HepG2 (cell line): ENCODE data around the gene FMNL2. TPM values are rescaled to one million over a fixed set of nuclear protein-coding genes. Genes with fewer than 3 reads are reported as not detected.

ENCODE experiments used
- ATAC-seq: fragments of 200-7000 bp; cut with Tn5 transposase; 3 replicates; pipeline ENCODE4 v1.9.1; 2020; ENCODE audit warnings: mild to moderate bottlenecking, moderate library complexity
- BruUV-seq: library from RNA; stranded (reverse); fragments of 400-500 nt; replicated peaks from 2 replicates; lab custom pipeline; 2021; lab: Mats Ljungman, UMichigan
- CTCF ChIA-PET: fragments of 300-600 bp; formaldehyde crosslinking; extraction: SDS; loops from one replicate; lab custom pipeline; 2021; ENCODE audit warnings: low total read pairs, inconsistent platforms, low intra/inter-chr PET ratio; lab: Yijun Ruan, JAX
- POLR2A ChIA-PET: fragments of 350-600 bp; sonication (Branson Sonifier 250); formaldehyde crosslinking; loops from one replicate; lab custom pipeline; 2020; ENCODE audit warnings: antibody characterized with exemption, inconsistent platforms; lab: Yijun Ruan, JAX
- DNase-seq: peaks from one replicate; pipeline ENCODE4 v3.0.0-alpha.2; 2015; ENCODE audit warnings: low spot score
- FAIRE-seq: peaks from 3 replicates; lab custom pipeline; 2011; peaks lifted over from hg19 to GRCh38; lab: Jason Lieb, UNC
- H2AFZ ChIP-seq: one replicate; pipeline ENCODE4 v1.6.1; 2011; ENCODE audit warnings: low read length, inconsistent platforms
- H3K27ac ChIP-seq: fragments of 300-600 bp; 3 replicates; pipeline ENCODE4 v1.8.0; 2011; ENCODE audit warnings: mixed run types, mild to moderate bottlenecking, mixed read lengths, low read length, inconsistent platforms; ENCODE audit not compliant: insufficient read depth; ENCODE audit errors: extremely low read length
- H3K27me3 ChIP-seq, 2 experiments: fragments of 200-600 bp in 1 of 2; 2 replicates in 1 of 2; 3 replicates in 1 of 2; pipeline versions ENCODE4 v1.6.0 to v1.8.0; 2011; ENCODE audit warnings: low read length in 2 of 2, mild to moderate bottlenecking in 2 of 2, moderate library complexity in 2 of 2, inconsistent platforms in 1 of 2; ENCODE audit not compliant: insufficient read depth in 2 of 2, control insufficient read depth in 1 of 2
- H3K36me3 ChIP-seq, 2 experiments: fragments of 200-600 bp in 1 of 2; replicated peaks in 1 of 2; 2 replicates in 1 of 2; 3 replicates in 1 of 2; pipeline versions ENCODE4 v1.5.1 to v1.8.0; 2011; ENCODE audit warnings: low read length in 2 of 2, inconsistent platforms in 1 of 2; ENCODE audit not compliant: insufficient read depth in 2 of 2, control insufficient read depth in 1 of 2
- H3K4me1 ChIP-seq: 2 replicates; pipeline ENCODE4 v1.5.1; 2012; ENCODE audit warnings: low read length, inconsistent platforms; ENCODE audit not compliant: insufficient read depth
- H3K4me2 ChIP-seq: 2 replicates; pipeline ENCODE4 v1.6.0; 2011; ENCODE audit warnings: low read depth, low read length, inconsistent platforms
- H3K4me3 ChIP-seq, 3 experiments: fragments of 200-600 bp in 1 of 3; sonication (generic), shearing (Covaris generic) in 1 of 3; replicated peaks in 1 of 3; 2 replicates each; pipeline ENCODE4 v1.5.1; 2011 to 2016; ENCODE audit warnings: low read length in 3 of 3, inconsistent platforms in 2 of 3, low read depth in 2 of 3, mild to moderate bottlenecking in 2 of 3, control low read depth in 1 of 3, mixed read lengths in 1 of 3; ENCODE audit not compliant: insufficient read depth in 1 of 3
- H3K79me2 ChIP-seq: one replicate; pipeline ENCODE4 v1.6.1; 2011; ENCODE audit warnings: low read length, inconsistent platforms; ENCODE audit not compliant: insufficient read depth
- H3K9ac ChIP-seq: 2 replicates; pipeline ENCODE4 v1.6.0; 2011; ENCODE audit warnings: mild to moderate bottlenecking, low read depth, low read length, inconsistent platforms; ENCODE audit not compliant: insufficient read depth
- H3K9me3 ChIP-seq: 2 replicates; pipeline ENCODE4 v1.5.1; 2012; ENCODE audit warnings: mild to moderate bottlenecking, low read length
- H4K20me1 ChIP-seq: 2 replicates; pipeline ENCODE4 v1.6.0; 2011; ENCODE audit warnings: inconsistent platforms, mild to moderate bottlenecking, low read length, moderate library complexity; ENCODE audit not compliant: insufficient read depth
- KAT8 ChIP-seq: IDR thresholded peaks from 2 replicates; pipeline ENCODE4 v1.6.1; 2016; ENCODE audit warnings: missing genetic modification reagents, missing compliant biosample characterization
- MBD4 ChIP-seq: IDR thresholded peaks from 2 replicates; pipeline ENCODE4 v1.6.1; 2012; ENCODE audit warnings: low read length, inconsistent platforms, borderline replicate concordance
- SIN3A ChIP-seq: IDR thresholded peaks from 2 replicates; pipeline ENCODE4 v1.6.1; 2011; ENCODE audit warnings: low read depth, mild to moderate bottlenecking, control low read depth, low read length, borderline replicate concordance
- ZBTB38 ChIP-seq: sonication (generic); formaldehyde crosslinking; IDR thresholded peaks from 2 replicates; pipeline ENCODE4 v1.5.1; 2020; ENCODE audit warnings: mild to moderate bottlenecking, missing genetic modification reagents
- ZNF501 ChIP-seq: sonication (generic); formaldehyde crosslinking; IDR thresholded peaks from 2 replicates; pipeline ENCODE4 v1.5.1; 2020; ENCODE audit warnings: mild to moderate bottlenecking, moderate library complexity, missing genetic modification reagents
- ZNF569 ChIP-seq: sonication (generic); formaldehyde crosslinking; IDR thresholded peaks from 2 replicates; pipeline ENCODE4 v1.5.0; 2020; ENCODE audit warnings: mild to moderate bottlenecking, missing genetic modification reagents, moderate library complexity, borderline replicate concordance
- ZNF607 ChIP-seq: sonication (generic); formaldehyde crosslinking; IDR thresholded peaks from 2 replicates; pipeline ENCODE4 v1.5.1; 2020; ENCODE audit warnings: missing genetic modification reagents, mild to moderate bottlenecking, borderline replicate concordance
- WGBS: methylation state at CpG from one replicate; pipeline ENCODE4 v1.1.6; 2017; ENCODE audit warnings: low lambda C conversion rate; 5-methylcytosine and 5-hydroxymethylcytosine counted together
- in situ Hi-C: cut with HindIII; loops from 2 replicates; pipeline ENCODE4 v1.10.0; 2017; ENCODE audit warnings: low pct_unique_long_range_greater_than_20kb; ENCODE audit not compliant: extremely low pct_ligation_motif_present
- intact Hi-C: fragments of 100-400 bp; cut with micrococcal nuclease; formaldehyde crosslinking; loops from one replicate; pipeline ENCODE4 v1.10.0; 2022; ENCODE audit not compliant: unreplicated experiment
- polyA plus RNA-seq, 8 experiments: library from polyadenylated mRNA; depleted of rRNA in 3 of 8; stranded (reverse) in 7 of 8; unstranded in 1 of 8; fragments of >200 nt; fragmentation: Illumina TruSeq in 4 of 8; extraction: Trizol in 4 of 8; gene quantifications; 2 replicates each; pipeline versions ENCODE4 v1.2.1 to v1.2.3, GENCODE V29; 2011 to 2016; ENCODE audit warnings: low read depth in 4 of 8, missing spikeins in 1 of 8, mixed read lengths in 1 of 8; ENCODE audit not compliant: insufficient read depth in 1 of 8
- total RNA-seq, 5 experiments: library from RNA; depleted of rRNA; stranded (reverse); fragments of >200 nt; fragmentation: Illumina TruSeq; extraction: Trizol; gene quantifications; 2 replicates each; pipeline ENCODE4 v1.2.3, GENCODE V29; 2016; ENCODE audit warnings: low read depth in 1 of 5
- TF ChIP-seq, protein P1 (sequence below): sonication (generic); formaldehyde crosslinking; IDR thresholded peaks from 2 replicates; pipeline ENCODE4 v1.5.0; 2020; ENCODE audit warnings: mild to moderate bottlenecking, missing genetic modification reagents, moderate library complexity
- TF ChIP-seq, protein P2 (sequence below): sonication (generic); formaldehyde crosslinking; IDR thresholded peaks from 2 replicates; pipeline ENCODE4 v1.4.0; 2020; ENCODE audit warnings: missing genetic modification reagents
- TF ChIP-seq, protein P3 (sequence below): IDR thresholded peaks from 2 replicates; pipeline ENCODE4 v1.6.1; 2016; ENCODE audit warnings: missing compliant biosample characterization, missing genetic modification reagents, borderline replicate concordance

FMNL2 gene
- total and polyA plus RNA-seq, 2 of the 13 experiments (the other 11 are each of a cell fraction or from before 2014, with no cell fraction given): 66.5 to 67.7 TPM

DNA sequence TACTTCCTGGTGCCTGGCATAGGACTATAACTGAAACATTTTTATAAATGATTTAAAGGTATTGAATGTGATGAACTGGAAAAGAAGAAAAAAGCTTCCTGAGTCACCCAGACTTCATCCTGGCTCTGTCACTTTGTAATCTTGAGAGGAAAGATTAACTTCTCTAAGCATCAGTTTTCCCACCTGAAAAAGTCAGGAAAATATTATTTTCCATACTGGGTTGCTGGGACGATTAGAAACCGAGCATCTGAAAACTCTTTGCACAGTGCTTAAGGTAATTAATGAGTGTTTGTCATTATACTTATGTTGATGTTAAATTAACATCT is 71.8 kb downstream of the FMNL2 start:
- H3K4me2 ChIP-seq: no peak overlapping the region
- H3K9ac ChIP-seq: no peak overlapping the region
- no peak for DNase-seq
- no peaks in the 10 kb centered on the region for H3K27me3 ChIP-seq
- H3K4me1 ChIP-seq: peaks cover 100% of the 10 kb centered on the region
- H3K36me3 ChIP-seq: no peaks in the 10 kb centered on the region; a peak in 1 of 5 replicates
- TF ChIP-seq ZNF607 (CRISPR knock-in tag): no peak
- TF ChIP-seq KAT8 (CRISPR knock-in tag): peak; percentile 23; the same call in 1 of the 2 replicates
- TF ChIP-seq SIN3A: no peak
- no peak for TF ChIP-seq MBD4
- H2AFZ ChIP-seq: no peak overlapping the region
- ChIA-PET POLR2A (interaction anchor here (1.1 to 2.1 kb wide), 3 partner anchors 72 to 80 kb away, joined by 3 to 4 read pairs (median 3); partner anchors contain the start of gene FMNL2), CTCF (no interaction called here)
- intact Hi-C loops (no loop called here), in situ Hi-C loops (no loop called here)
- no peaks in the 10 kb centered on the region for H4K20me1 ChIP-seq
- peaks cover 95% of the 10 kb centered on the region for H3K79me2 ChIP-seq
- H3K9me3 ChIP-seq: no peaks in the 10 kb centered on the region
- no peak overlapping the region for H3K27ac ChIP-seq
- WGBS: 97% methylated on average over 2 of the region's 2 CpGs
- ATAC-seq: no peak
- no peak overlapping the region for H3K4me3 ChIP-seq
- FAIRE-seq: no peak
- BruUV-seq: no TSS peak

DNA sequence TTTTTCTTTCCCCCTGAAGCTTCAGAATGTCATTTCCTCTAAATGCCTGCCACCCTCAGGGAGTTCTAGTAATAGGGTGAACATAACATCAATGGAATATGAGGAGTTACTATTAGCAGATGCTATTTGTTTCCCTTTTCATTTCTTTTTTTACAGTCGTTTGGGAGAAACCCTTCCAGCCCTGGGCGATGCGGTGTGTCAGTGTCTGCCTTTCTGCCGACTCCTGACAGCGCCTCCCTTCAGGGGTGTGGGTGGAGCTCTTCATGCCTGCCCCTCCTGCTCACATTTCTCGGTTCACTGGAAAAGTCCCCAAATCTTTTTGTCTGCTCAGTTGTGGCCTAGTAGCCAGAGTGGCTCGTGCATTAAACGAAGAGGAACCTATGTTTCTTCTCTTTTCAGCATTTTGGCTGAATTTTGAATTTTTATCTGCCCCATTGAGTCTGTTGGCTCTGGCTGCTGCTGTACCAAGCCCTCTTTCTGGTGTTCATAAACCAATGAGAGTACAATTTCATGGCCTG is 72.3 kb downstream of the FMNL2 start:
- no peak for DNase-seq
- 82% methylated on average over 8 of the region's 8 CpGs for WGBS
- ChIA-PET POLR2A (interaction anchor here (1.1 to 2.1 kb wide), 3 partner anchors 72 to 79 kb away, joined by 3 to 4 read pairs (median 3); partner anchors contain the start of gene FMNL2), CTCF (no interaction called here)
- no peaks in the 10 kb centered on the region; a peak in 1 of 5 replicates for H3K36me3 ChIP-seq
- intact Hi-C loops (no loop called here), in situ Hi-C loops (no loop called here)
- no peak for FAIRE-seq
- no TSS peak for BruUV-seq
- peaks cover 98% of the 10 kb centered on the region for H3K4me1 ChIP-seq
- no peak for ATAC-seq
- peaks cover 96% of the 10 kb centered on the region for H3K79me2 ChIP-seq
- no peak overlapping the region for H3K27ac ChIP-seq
- H3K4me2 ChIP-seq: peak overlapping the region; percentile 7; the same call in 1 of the 2 replicates
- no peak overlapping the region for H3K9ac ChIP-seq
- H3K9me3 ChIP-seq: no peaks in the 10 kb centered on the region
- H2AFZ ChIP-seq: no peak overlapping the region
- no peaks in the 10 kb centered on the region for H3K27me3 ChIP-seq
- H4K20me1 ChIP-seq: no peaks in the 10 kb centered on the region
- no peak overlapping the region for H3K4me3 ChIP-seq
- no peak for TF ChIP-seq ZNF569 (CRISPR knock-in tag)
- TF ChIP-seq, protein P1, sequence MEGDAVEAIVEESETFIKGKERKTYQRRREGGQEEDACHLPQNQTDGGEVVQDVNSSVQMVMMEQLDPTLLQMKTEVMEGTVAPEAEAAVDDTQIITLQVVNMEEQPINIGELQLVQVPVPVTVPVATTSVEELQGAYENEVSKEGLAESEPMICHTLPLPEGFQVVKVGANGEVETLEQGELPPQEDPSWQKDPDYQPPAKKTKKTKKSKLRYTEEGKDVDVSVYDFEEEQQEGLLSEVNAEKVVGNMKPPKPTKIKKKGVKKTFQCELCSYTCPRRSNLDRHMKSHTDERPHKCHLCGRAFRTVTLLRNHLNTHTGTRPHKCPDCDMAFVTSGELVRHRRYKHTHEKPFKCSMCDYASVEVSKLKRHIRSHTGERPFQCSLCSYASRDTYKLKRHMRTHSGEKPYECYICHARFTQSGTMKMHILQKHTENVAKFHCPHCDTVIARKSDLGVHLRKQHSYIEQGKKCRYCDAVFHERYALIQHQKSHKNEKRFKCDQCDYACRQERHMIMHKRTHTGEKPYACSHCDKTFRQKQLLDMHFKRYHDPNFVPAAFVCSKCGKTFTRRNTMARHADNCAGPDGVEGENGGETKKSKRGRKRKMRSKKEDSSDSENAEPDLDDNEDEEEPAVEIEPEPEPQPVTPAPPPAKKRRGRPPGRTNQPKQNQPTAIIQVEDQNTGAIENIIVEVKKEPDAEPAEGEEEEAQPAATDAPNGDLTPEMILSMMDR: 0 out of 2 replicates have a peak, but pooled peaks have one; percentile 5
- TF ChIP-seq, protein P2, sequence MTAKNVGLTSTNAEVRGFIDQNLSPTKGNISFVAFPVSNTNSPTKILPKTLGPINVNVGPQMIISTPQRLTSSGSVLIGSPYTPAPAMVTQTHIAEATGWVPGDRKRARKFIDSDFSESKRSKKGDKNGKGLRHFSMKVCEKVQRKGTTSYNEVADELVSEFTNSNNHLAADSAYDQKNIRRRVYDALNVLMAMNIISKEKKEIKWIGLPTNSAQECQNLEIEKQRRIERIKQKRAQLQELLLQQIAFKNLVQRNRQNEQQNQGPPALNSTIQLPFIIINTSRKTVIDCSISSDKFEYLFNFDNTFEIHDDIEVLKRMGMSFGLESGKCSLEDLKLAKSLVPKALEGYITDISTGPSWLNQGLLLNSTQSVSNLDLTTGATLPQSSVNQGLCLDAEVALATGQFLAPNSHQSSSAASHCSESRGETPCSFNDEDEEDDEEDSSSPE (CRISPR knock-in tag): no peak
- 0 out of 2 replicates have a peak, but pooled peaks have one; percentile 45 for TF ChIP-seq ZNF501 (CRISPR knock-in tag)
- TF ChIP-seq ZBTB38 (CRISPR knock-in tag): peak; percentile 78
- TF ChIP-seq, protein P3, sequence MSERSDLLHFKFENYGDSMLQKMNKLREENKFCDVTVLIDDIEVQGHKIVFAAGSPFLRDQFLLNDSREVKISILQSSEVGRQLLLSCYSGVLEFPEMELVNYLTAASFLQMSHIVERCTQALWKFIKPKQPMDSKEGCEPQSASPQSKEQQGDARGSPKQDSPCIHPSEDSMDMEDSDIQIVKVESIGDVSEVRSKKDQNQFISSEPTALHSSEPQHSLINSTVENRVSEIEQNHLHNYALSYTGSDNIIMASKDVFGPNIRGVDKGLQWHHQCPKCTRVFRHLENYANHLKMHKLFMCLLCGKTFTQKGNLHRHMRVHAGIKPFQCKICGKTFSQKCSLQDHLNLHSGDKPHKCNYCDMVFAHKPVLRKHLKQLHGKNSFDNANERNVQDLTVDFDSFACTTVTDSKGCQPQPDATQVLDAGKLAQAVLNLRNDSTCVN (CRISPR knock-in tag): peak; percentile 20; the same call in 1 of the 2 replicates
